ENCODE results near the gene ELK4. TPM values are rescaled to one million over a fixed set of nuclear protein-coding genes. Genes with fewer than 3 reads are reported as not detected.

ELK4 gene
- total and polyA plus RNA-seq, 2 of the 8 experiments (the other 6 are each of a cell fraction or from before 2014, with no cell fraction given), result 2.9 to 26.3 TPM

DNA sequence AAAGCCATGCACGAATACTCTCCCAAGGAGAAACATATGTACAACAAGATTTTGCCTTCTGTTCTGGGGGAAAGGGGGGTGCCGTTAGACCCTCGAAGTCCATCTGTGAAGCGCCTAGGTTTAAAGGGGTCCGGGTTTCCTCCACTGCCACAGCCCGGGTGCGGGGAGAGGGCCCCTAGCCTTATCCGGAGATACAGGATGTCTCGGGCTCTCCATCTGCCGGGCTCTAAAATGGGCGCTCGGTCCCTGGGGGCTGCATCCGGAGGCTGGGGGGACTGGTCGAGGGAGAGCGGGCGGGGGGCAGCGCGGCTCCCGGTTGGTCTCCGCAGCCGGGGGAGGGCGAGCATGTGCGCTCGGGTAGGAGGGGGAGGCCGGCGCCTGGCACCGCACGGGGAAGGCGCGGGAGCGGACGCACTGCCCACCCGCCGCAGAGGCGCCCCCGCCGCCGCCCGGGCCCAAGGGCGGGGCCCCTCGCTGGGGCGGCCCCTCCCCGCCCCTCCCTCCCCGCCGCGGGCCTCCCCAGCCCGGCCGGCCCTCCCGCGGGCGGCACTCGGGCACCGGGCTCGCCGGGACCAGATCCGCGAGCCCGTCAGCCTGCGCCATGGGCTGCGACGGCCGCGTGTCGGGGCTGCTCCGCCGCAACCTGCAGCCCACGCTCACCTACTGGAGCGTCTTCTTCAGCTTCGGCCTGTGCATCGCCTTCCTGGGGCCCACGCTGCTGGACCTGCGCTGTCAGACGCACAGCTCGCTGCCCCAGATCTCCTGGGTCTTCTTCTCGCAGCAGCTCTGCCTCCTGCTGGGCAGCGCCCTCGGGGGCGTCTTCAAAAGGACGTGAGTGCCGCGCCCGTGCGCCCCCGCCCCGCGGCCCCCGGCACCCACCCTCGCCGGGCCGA, 63.1 kb downstream of the ELK4 start (continued):
- TF ChIP-seq, protein P1, sequence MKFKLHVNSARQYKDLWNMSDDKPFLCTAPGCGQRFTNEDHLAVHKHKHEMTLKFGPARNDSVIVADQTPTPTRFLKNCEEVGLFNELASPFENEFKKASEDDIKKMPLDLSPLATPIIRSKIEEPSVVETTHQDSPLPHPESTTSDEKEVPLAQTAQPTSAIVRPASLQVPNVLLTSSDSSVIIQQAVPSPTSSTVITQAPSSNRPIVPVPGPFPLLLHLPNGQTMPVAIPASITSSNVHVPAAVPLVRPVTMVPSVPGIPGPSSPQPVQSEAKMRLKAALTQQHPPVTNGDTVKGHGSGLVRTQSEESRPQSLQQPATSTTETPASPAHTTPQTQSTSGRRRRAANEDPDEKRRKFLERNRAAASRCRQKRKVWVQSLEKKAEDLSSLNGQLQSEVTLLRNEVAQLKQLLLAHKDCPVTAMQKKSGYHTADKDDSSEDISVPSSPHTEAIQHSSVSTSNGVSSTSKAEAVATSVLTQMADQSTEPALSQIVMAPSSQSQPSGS (IDR thresholded peaks at IDR 0.05; ENCODE audit: low read length), result no peak
- no peak for TF ChIP-seq TCF12 (IDR thresholded peaks at IDR 0.05; ENCODE audit: low read depth, low read length)
- no peak for TF ChIP-seq CEBPB (IDR thresholded peaks at IDR 0.05; ENCODE audit: low read depth, low read length)
- no peak for TF ChIP-seq ATF3 (IDR thresholded peaks at IDR 0.05; ENCODE audit: insufficient read depth, low read depth, low read length)
- no peak for TF ChIP-seq SP1 (IDR thresholded peaks at IDR 0.05; ENCODE audit: low read depth, low read length)
- peak; percentile 53 for TF ChIP-seq EZH2 (IDR thresholded peaks at IDR 0.05; ENCODE audit: low read depth, low read length, severe bottlenecking)
- no peak for TF ChIP-seq RBBP5 (IDR thresholded peaks at IDR 0.05; ENCODE audit: borderline replicate concordance, low read depth, low read length)
- no peak for TF ChIP-seq BRCA1 (IDR thresholded peaks at IDR 0.05; ENCODE audit: low read depth, low read length)
- TF ChIP-seq, protein P2, sequence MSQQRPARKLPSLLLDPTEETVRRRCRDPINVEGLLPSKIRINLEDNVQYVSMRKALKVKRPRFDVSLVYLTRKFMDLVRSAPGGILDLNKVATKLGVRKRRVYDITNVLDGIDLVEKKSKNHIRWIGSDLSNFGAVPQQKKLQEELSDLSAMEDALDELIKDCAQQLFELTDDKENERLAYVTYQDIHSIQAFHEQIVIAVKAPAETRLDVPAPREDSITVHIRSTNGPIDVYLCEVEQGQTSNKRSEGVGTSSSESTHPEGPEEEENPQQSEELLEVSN (IDR thresholded peaks at IDR 0.05), result 0 out of 2 replicates have a peak, but pooled peaks have one; percentile 25
- no peak for TF ChIP-seq SIRT6 (IDR thresholded peaks at IDR 0.05; ENCODE audit: low read length)
- TF ChIP-seq SIX5 (IDR thresholded peaks at IDR 0.05; ENCODE audit: low read depth, low read length), result no peak
- TF ChIP-seq RNF2 (IDR thresholded peaks at IDR 0.05; ENCODE audit: borderline replicate concordance, low read depth, low read length, missing control alignments, poor library complexity, severe bottlenecking), result no peak
- TF ChIP-seq BACH1 (IDR thresholded peaks at IDR 0.05; ENCODE audit: low read length), result no peak
- TF ChIP-seq SP2 (IDR thresholded peaks at IDR 0.05; ENCODE audit: low read length), result no peak
- TF ChIP-seq RFX5 (IDR thresholded peaks at IDR 0.05; ENCODE audit: borderline replicate concordance, low read depth, low read length), result no peak
- TF ChIP-seq YY1 (IDR thresholded peaks at IDR 0.05; ENCODE audit: low read depth, low read length), result no peak
- TF ChIP-seq SUZ12 (IDR thresholded peaks at IDR 0.05; ENCODE audit: low read length), result peak; percentile 64
- TF ChIP-seq TBP (IDR thresholded peaks at IDR 0.05; ENCODE audit: low read depth, low read length), result no peak
- no peak for TF ChIP-seq SP4 (IDR thresholded peaks at IDR 0.05; ENCODE audit: low read length)
- TF ChIP-seq ZNF274 (IDR thresholded peaks at IDR 0.05; ENCODE audit: borderline replicate concordance, extremely low read depth, low read length), result no peak
- no peak for TF ChIP-seq MAFK (IDR thresholded peaks at IDR 0.05; ENCODE audit: low read depth, low read length)
- no peak for TF ChIP-seq RXRA (IDR thresholded peaks at IDR 0.05; ENCODE audit: insufficient read depth, low read depth, low read length)
